Measurements from ENCODE around the gene PLA2G6.
"Not testable (repeated sequence)": the region's sequence is repeated elsewhere in the genome, so short reads cannot be mapped to it uniquely, and the experiment has no call there.

The PLA2G6 gene

DNA sequence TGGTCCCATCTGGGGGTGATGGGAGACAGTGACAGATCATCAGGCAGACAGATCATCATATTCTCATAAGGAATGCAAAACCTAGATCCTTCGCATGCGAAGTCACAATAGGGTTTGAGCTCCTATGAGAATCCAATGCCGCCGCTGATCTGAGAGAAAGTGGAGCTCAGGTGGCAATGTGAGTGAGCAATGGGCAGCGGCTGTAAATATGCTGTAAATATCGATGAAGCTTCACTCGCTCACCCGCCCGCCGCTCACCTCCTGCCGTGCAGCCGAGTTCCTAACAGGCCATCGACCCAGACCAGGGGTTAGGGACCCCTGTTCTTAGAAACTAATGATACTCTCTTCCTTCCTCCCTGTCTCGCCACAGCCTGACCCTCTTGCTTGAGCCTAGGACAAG, 9.4 kb upstream of the PLA2G6 start:
- no peak for DNase-seq

- no peak for DNase-seq
Observed at GRCh38 chr22:38190581-38190980, 9.0 kb upstream of the PLA2G6 start.

GRCh38 chr22:38189104-38189503, 7.5 kb upstream of the PLA2G6 start:
- no peak for DNase-seq

GRCh38 chr22:38187413-38188212, 6.0 kb upstream of the PLA2G6 start:
- DNase-seq = no peak

GRCh38 chr22:38186429-38186828, 4.8 kb upstream of the PLA2G6 start:
- no peak for DNase-seq

DNA sequence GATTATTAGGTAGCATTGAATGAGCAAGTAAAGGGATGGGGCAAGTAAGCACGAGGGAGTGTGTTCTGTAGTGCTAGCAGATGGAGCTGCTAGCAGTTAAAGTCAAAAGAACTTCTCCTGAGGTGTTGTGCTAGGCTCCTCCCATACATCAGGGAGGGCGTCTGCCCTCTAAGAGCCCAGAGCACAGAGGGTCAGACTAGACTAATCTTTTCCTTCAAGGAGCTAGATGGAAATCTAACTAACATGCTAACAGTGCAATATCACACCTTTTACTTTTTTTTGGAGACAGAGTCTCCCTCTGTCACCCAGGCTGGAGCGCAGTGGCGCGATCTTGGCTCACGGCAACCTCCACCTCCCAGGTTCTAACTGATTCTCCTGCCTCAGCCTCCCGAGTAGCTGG, 3.2 kb upstream of the PLA2G6 start:
- no peak for DNase-seq

GRCh38 chr22:38180841-38181452, 683 bp downstream of the PLA2G6 start:
- peak; percentile 48 for DNase-seq

DNA sequence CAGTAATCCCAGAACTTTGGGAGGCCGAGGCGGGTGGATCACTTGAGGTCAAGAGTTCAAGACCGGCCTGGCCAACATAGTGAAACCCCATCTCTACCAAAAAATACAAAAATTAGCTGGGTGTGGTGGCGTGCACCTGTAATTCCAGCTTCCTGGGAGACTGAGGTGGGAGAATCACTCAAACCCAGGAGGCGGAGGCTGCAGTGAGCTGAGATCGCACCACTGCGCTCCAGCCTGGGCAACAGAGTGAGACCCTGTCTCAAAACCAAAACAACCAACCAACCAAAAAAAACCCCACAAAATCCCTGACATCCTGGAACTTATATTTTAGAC, 3.1 kb downstream of the PLA2G6 start:
- DNase-seq = not testable (repeated sequence)

DNA sequence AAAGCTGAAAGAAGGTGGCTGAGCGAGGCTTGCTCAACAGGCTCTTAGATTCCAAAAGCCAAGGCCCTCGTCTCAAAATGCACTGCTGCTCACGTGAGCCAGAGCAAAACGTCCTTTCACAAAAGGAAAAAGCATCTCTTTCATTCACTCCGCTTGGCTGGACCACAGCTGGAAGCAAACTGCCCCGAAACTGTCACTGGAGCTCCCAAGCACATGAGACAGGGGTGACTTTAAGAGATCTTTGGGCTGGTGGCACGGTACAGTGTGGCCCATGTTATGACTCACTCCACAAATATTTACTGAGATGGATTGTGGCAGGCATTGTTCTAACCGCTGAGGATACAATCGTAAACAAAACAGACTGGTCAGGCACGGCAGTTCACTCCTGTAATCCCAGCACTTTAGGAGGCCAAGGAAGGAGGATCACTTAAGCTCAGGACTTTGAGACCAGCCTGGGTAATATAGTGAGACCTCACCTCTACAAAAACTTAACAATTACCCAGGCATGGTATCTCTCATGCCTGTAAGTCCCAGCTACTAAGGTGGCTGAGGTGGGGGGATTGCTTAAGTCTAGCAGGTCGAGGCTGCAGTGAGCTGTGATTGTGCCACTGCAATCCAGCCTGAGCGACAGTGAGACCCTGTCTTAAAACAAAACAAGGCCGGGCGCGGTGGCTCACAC, 3.6 kb downstream of the PLA2G6 start:
- no peak for DNase-seq

GRCh38 chr22:38177571-38177925, 4.1 kb downstream of the PLA2G6 start:
- DNase-seq = not testable (repeated sequence)

- peak; percentile 18 for DNase-seq
Observed at GRCh38 chr22:38177044-38177443, 4.6 kb downstream of the PLA2G6 start.

DNA sequence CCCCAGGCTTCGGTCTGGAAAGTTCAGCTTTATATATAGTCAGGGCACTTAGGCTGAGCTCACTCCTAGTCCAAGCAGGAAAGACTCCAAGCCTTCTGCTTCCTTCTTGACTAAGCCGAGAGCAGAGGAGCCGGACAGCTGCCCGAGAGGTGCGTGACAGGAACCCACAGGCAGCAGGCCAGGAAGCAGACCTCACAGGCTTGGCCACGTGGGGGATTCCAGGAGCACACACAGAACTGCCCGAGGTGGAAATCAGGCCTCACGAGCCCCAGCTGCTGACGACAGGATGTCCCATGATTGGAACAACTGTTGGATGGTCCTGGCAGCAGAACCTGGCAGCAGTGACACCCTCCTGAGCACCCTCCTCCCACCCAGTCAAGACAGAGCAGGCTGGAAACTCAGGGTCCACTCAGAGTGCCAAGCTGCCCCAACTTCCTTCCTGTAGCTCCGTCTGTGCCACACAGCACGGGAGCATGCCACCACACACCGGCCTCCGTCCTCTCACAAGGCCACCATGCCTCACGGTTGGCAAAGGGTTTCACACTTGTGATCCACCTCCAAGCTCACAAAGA, 5.4 kb downstream of the PLA2G6 start:
- DNase-seq = peak; percentile 79

DNA sequence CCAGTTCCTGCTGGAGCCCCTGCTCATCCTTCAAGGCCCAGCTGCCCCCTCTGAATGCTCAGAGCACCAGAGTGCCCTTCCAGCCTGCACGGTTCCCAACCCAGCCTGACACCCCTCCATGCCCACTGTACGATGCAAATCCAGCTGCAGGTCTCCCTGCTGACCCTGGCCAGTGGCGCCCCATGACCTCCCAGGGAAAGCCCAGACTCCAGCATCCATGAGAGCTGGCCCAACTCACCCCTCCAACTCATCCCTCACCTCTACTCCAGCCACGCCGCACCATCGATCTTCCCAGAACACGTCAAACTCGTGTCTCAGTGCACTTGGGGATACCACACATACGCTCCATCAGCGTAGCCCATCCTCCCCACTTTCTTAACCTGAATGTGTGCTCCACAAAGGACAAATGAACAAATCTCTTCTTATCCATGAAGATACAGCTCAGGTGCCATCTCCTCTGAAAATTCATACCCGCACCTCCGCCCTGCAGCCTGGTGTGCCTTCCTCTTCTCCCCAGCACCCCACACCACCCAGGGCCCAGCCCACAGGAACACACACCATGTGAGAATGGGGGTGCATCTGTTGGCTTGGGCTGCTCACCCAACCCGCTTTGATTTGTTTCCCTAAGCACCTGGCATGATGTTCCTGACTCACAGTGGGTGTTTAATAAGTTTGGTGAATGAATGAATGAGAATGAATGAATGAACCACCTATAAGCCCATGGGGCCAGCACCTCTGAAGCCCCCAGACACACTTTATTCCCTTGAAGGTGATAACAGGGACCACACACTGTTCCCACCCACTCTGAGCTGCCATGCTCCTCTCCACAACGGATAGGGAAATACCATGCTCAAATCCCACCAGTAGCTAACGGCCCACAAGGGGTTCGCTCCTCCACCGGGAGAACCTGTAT, 6.2 kb downstream of the PLA2G6 start:
- no peak for DNase-seq

DNA sequence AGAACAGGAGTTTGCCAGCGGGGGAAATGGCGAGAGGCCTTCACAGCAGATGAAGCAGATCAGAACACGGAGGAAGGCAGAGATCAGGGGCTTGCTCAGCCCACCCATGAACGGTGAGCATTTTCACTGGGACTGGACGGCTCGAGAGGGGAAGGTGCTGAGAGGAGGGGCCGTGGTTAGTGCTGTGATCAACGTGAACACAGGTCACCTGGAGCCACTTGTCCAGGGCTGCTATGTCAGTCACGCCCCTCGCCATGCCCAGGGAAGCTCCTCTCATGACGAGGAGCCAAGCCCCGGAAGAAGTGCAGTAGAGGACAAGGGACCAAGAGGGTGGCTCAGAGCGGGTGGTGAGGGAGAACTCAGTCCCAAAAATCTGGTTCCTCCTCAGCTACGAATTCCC, 7.0 kb downstream of the PLA2G6 start:
- DNase-seq = no peak

GRCh38 chr22:38173641-38173906, 8.1 kb downstream of the PLA2G6 start:
- DNase-seq = no peak

DNA sequence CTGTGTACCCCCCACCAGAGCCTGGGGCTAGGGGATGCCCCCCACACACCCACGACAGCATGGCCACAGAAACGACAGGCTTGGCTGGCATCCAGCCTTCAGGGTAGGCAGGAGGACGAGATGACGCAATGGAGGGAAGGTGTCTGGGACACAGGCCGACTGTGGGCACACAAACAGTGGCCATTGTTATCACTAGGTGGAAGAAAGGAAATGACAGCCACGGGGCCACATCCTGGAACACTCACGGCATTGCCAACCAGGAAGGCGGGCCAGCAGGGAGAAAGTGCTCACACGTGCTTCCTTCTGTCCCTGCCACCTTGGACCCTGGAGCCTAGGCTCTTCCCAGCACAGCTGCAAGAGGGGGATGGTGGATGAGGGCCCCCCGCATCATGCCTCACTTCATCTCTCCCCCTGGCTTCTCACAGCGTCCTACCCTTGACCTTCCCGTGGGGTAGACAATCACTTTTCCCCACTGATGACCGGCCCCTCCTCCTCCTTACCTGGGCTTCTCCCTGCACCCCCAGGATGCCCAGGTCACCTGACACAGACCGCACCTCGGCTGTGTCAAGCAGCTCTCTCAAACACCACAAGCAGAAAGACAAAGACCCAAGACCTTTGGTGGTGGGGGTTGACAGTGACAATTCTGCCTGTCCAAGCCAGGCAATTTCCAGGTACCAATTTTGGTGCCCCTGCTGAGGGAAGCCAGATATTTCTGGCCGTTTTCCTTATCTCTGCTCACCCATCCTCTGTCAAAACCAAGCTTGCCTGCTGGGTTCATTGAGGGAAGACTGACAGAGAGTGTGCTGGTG, 8.6 kb downstream of the PLA2G6 start:
- DNase-seq = peak; percentile 73

DNA sequence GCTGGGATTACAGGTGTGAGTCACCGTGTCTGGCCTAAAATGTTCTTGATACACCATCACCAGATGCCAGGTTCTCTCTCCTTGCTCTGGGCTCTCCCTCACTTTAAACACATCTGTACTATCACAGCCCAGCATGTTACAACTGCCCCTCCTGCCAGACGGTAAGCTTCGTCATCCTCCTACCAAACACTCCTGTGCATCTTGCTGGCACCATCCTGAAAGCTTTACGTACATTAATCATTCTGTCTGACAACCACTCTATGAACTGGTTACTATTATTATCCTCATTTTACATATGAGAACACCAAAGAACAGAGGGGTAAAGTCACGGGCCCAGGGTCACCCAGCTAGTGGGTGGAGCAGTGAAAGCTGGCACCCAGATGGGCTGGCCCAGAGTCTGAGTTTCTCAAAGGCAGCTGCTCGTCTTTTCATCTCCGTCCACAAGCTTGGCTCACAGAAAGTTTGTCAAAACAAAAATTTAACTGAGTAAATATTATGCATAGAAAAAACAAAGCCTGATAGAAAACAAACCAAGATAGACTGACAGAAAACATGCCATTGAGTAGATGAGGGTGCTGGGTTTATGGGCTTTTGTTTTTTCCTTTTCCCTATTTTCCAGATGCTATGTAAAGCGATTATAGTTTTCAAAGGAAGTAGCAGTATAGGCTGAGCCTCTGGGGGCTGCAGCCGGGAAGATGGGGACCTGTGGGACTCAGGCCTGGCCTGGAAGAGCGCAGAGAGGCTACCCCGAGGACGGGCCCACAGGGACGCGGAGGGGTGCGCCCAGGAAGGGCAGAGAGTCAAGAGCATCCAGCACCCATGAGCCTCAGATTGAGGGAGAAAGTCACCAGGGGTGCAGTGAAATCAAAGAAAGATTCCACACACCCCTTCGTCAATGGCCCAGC, 9.5 kb downstream of the PLA2G6 start:
- no peak for DNase-seq

DNA sequence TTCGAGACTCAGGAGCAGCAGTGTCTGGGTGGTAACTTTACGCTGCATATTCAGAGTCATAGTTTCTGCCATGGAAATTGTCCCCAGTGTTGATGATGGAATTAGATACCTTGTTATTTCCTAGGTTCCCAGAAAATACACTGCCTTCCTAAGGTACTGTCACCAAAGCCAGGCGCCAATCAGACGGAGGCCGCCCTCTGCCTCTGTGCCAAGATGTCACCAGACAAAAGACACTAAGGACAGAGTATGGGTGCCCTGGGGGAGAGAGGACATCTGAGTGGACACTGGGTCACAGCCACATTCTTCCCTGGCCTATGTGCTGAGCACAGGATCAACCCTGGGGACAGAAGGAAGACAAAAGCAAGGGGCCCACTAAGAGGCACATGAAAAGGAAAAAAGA, 11.2 kb downstream of the PLA2G6 start:
- no peak for DNase-seq

DNA sequence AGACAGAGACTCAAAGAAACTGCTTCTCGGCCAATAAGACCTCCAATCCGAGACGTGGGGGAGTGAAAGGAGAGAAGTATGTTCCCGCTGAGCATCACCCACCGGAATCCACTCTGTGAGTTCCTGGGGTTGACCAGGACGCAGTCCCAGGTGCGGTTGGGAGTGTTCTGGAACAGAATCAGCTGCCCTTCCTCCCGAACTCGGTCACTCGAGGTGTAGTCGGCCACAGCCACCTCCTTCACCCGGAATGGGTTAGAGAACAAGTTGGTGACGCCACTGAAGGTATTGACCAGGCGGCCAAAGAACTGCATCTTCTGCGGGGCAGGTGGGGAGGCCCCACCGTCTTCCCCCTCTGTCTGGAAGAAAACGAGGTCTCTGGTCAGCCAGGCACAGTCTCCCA, 12.5 kb downstream of the PLA2G6 start:
- DNase-seq = no peak

DNA sequence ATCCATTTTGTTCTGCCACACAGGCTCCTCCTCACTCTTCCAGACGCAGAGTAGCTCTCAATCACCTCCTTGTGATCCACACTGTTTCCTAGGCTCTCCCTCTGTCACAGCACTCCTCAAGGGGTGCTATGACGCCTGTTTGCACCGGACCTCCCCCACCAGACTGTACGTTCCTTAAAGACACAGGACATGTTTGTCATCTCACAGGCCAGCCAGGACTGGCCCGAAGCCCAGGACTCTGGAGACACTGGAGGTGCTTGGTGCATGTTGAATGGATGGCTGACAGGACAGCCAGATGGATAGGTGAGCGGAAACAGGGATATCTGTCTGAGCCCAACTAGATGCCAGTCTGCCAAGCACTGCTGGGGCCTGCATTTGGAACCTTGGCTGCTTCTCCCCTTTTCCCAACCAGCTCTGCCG, 13.6 kb downstream of the PLA2G6 start:
- DNase-seq = no peak

DNA sequence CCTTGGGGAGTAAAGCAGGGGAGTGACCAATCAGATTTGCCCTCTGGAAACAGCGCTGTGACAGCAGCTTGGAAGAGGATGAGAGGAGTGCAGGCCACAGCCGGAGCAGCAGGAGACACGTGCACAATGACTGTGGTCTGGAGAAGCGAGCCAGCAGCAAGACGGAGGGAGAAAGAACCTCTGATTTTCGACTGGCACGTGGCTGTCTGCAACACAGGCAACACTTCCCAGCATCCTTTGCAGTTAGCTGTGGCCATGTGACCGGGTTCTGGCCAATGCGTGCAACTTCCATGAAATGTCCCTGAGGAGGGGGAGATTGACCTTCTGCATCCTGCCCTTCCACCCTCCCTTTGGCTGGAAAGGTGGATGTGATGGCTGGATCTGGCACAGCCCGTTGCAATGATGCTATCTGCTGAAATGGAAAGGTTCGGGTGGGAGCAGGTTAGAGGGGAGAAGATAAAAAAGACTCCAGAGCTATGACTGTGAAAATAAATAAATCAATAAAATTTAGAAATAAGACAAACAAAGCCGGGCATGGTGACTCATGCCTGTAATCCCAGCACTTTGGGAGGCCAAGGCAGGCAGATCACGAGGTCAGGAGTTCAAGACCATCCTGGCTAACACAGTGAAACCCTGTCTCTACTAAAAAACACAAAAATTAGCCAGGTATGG, 15.6 kb downstream of the PLA2G6 start:
- DNase-seq = no peak

All from CD4-positive, alpha-beta T cell treated with Interferon gamma for 1 hour (primary cell).